Measurements from ENCODE around the gene C6orf120.
A peak's percentile ranks its signal among the peaks of the same experiment; 100 is the strongest.

C6orf120 gene

GRCh38 chr6:169725125-169726048 lies 23.5 kb downstream of the C6orf120 start:
- DNase-seq (ENCODE audit: low read depth): peak; percentile 70

- DNase-seq (ENCODE audit: low read depth): no peak
Measured at GRCh38 chr6:169726049-169726400, 24.1 kb downstream of the C6orf120 start.

- no peak for DNase-seq (ENCODE audit: low read depth)
Measured at GRCh38 chr6:169726963-169727362, 25.0 kb downstream of the C6orf120 start.

GRCh38 chr6:169729961-169730360 lies 28.0 kb downstream of the C6orf120 start:
- no peak for DNase-seq (ENCODE audit: low read depth)

GRCh38 chr6:169738204-169738975 lies 36.5 kb downstream of the C6orf120 start:
- DNase-seq (ENCODE audit: low read depth): no peak

GRCh38 chr6:169738976-169739529 lies 37.1 kb downstream of the C6orf120 start:
- DNase-seq (ENCODE audit: low read depth): no peak

- DNase-seq (ENCODE audit: low read depth): no peak
Measured at GRCh38 chr6:169741344-169741743, 39.4 kb downstream of the C6orf120 start.

GRCh38 chr6:169745405-169745804 lies 43.5 kb downstream of the C6orf120 start:
- no peak for DNase-seq (ENCODE audit: low read depth)

GRCh38 chr6:169746556-169746955 lies 44.6 kb downstream of the C6orf120 start:
- no peak for DNase-seq (ENCODE audit: low read depth)

- peak; percentile 93 for DNase-seq (ENCODE audit: low read depth)
Measured at GRCh38 chr6:169751242-169752073, 49.5 kb downstream of the C6orf120 start, which contains the start of the genes DYNLT2 and ERMARD. Gene DYNLT2 (minus strand): TSS chr6:169751572. CDS start chr6:169751458, 114 bp downstream. Gene ERMARD (plus strand): TSS chr6:169751622. CDS start chr6:169751658, 36 bp downstream.

- DNase-seq (ENCODE audit: low read depth): peak; percentile 20
Measured at GRCh38 chr6:169752074-169752623, 50.2 kb downstream of the C6orf120 start.
